Endodermal cell (in vitro differentiated cells): Measurements from ENCODE around the gene TRMT10A. TPM values are rescaled to one million over a fixed set of nuclear protein-coding genes. Genes with fewer than 3 reads are reported as not detected.

Experiments used
- DNase-seq: peaks from one replicate; pipeline ENCODE4 v3.0.0-alpha.2; 2017
- H3K27ac ChIP-seq: 2 replicates; pipeline ENCODE4 v1.5.1; 2013; ENCODE audit warnings: mild to moderate bottlenecking, low read depth, low read length, moderate library complexity
- H3K27me3 ChIP-seq: 2 replicates; pipeline ENCODE4 v1.6.1; 2013; ENCODE audit warnings: mild to moderate bottlenecking, low read length, moderate library complexity; ENCODE audit not compliant: insufficient read depth, control insufficient read depth, poor library complexity, severe bottlenecking
- H3K36me3 ChIP-seq: 2 replicates; pipeline ENCODE4 v1.7.0; 2013; ENCODE audit warnings: mild to moderate bottlenecking, low read length, moderate library complexity; ENCODE audit not compliant: control insufficient read depth, insufficient read depth
- H3K4me1 ChIP-seq: one replicate; pipeline ENCODE4 v1.7.0; 2013; ENCODE audit warnings: low read length; ENCODE audit not compliant: control insufficient read depth, insufficient read depth
- H3K4me3 ChIP-seq: 2 replicates; pipeline ENCODE4 v1.5.1; 2013; ENCODE audit warnings: mild to moderate bottlenecking, low read length, moderate library complexity
- H3K9ac ChIP-seq: 2 replicates; pipeline ENCODE4 v1.6.1; 2013; ENCODE audit warnings: mild to moderate bottlenecking, low read length, moderate library complexity; ENCODE audit not compliant: poor library complexity, severe bottlenecking; ENCODE audit errors: extremely low read depth
- H3K9me3 ChIP-seq: 2 replicates; pipeline ENCODE4 v1.6.1; 2013; ENCODE audit warnings: mild to moderate bottlenecking, low read length, moderate library complexity; ENCODE audit not compliant: control insufficient read depth
- H3K27ac Mint-ChIP-seq: 2 replicates; pipeline ENCODE4 v1.8.0; 2020; ENCODE audit warnings: mixed read lengths
- H3K27me3 Mint-ChIP-seq: 2 replicates; pipeline ENCODE4 v1.8.0; 2021; ENCODE audit warnings: mild to moderate bottlenecking, mixed read lengths; ENCODE audit not compliant: insufficient read depth
- H3K36me3 Mint-ChIP-seq: 2 replicates; pipeline ENCODE4 v1.8.0; 2020; ENCODE audit warnings: low read depth, mixed read lengths
- H3K4me1 Mint-ChIP-seq: 2 replicates; pipeline ENCODE4 v1.8.0; 2020; ENCODE audit warnings: mixed read lengths
- H3K4me3 Mint-ChIP-seq: 2 replicates; pipeline ENCODE4 v1.8.0; 2020; ENCODE audit warnings: mild to moderate bottlenecking, moderate library complexity, mixed read lengths
- H3K9me3 Mint-ChIP-seq: 2 replicates; pipeline ENCODE4 v1.8.0; 2020; ENCODE audit warnings: mild to moderate bottlenecking, mixed read lengths
- WGBS, 2 experiments: methylation state at CpG; one replicate each; pipeline versions ENCODE4 v1.1.5 to v1.1.7; 2013; ENCODE audit warnings: missing lambda C conversion rate in 2 of 2, mixed read lengths in 1 of 2; ENCODE audit not compliant: insufficient coverage in 1 of 2, insufficient read length in 1 of 2; 5-methylcytosine and 5-hydroxymethylcytosine counted together
- total RNA-seq, 2 donors: library from RNA; stranded (reverse); fragmentation: NEBNext Ultra II Directional in 1 of 2; extraction: Animal tissue kit (Norgen Biotek cat#: 25700) in 1 of 2; gene quantifications; 2 replicates in 1 of 2; 3 replicates in 1 of 2; pipeline ENCODE4 v1.2.1, GENCODE V29; 2021
- TF ChIP-seq, protein P1 (sequence below): fragments of 200-600 bp; sonication (generic); conservative IDR thresholded peaks from 2 replicates; pipeline ENCODE4 v1.5.0; 2021; ENCODE audit warnings: antibody characterized with exemption, mild to moderate bottlenecking

Gene TRMT10A
- total RNA-seq, 2 donors from 2014 or later, result 4.4 to 5.5 TPM

DNA sequence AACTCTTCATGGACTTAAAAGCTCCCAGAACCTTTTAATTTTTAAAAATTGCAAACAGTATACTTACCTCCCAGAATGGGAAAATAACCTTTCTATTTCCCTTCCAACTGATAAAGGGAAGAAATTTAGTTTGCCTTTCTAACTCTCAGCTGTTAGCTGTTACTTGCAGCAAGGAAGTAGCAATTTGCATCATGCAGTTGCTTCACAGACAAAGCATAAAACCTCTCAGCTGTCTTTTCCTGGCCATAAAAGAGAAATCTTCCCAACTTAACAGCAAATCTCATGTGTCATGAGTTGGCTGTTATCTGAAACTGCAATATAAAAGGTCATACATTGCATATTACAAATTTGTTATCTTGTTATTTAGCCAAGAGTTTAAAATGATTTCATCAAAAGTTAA, 34.6 kb downstream of the TRMT10A start:
- H3K4me3 ChIP-seq, result no peak overlapping the region
- DNase-seq, result no peak
- no peaks in the 10 kb centered on the region for H3K4me1 Mint-ChIP-seq
- no peak overlapping the region for H3K27ac Mint-ChIP-seq
- H3K9me3 ChIP-seq, result no peaks in the 10 kb centered on the region
- H3K9ac ChIP-seq, result no peak overlapping the region
- H3K27me3 ChIP-seq, result no peaks in the 10 kb centered on the region
- no peaks in the 10 kb centered on the region for H3K36me3 ChIP-seq
- no peak overlapping the region for H3K4me3 Mint-ChIP-seq
- H3K4me1 ChIP-seq, result no peaks in the 10 kb centered on the region
- TF ChIP-seq, protein P1, sequence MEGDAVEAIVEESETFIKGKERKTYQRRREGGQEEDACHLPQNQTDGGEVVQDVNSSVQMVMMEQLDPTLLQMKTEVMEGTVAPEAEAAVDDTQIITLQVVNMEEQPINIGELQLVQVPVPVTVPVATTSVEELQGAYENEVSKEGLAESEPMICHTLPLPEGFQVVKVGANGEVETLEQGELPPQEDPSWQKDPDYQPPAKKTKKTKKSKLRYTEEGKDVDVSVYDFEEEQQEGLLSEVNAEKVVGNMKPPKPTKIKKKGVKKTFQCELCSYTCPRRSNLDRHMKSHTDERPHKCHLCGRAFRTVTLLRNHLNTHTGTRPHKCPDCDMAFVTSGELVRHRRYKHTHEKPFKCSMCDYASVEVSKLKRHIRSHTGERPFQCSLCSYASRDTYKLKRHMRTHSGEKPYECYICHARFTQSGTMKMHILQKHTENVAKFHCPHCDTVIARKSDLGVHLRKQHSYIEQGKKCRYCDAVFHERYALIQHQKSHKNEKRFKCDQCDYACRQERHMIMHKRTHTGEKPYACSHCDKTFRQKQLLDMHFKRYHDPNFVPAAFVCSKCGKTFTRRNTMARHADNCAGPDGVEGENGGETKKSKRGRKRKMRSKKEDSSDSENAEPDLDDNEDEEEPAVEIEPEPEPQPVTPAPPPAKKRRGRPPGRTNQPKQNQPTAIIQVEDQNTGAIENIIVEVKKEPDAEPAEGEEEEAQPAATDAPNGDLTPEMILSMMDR, result no peak
- no peaks in the 10 kb centered on the region for H3K27me3 Mint-ChIP-seq
- H3K27ac ChIP-seq, result no peak overlapping the region
- H3K36me3 Mint-ChIP-seq, result no peaks in the 10 kb centered on the region
- no peaks in the 10 kb centered on the region for H3K9me3 Mint-ChIP-seq

GRCh38 chr4:99518601-99519295, 45.1 kb downstream of the TRMT10A start:
- Histone ChIP-seq H3K27me3 (no peaks in the 10 kb centered on the region), H3K36me3 (no peaks in the 10 kb centered on the region), H3K9me3 (no peaks in the 10 kb centered on the region), H3K9ac (no peak overlapping the region), H3K4me1 (no peaks in the 10 kb centered on the region), H3K4me3 (no peak overlapping the region), H3K27ac (no peak overlapping the region)
- H3K36me3 Mint-ChIP-seq, result no peaks in the 10 kb centered on the region
- no peaks in the 10 kb centered on the region for H3K27me3 Mint-ChIP-seq
- H3K4me1 Mint-ChIP-seq, result no peaks in the 10 kb centered on the region
- TF ChIP-seq, protein P1, result no peak
- no peak overlapping the region for H3K27ac Mint-ChIP-seq
- no peak overlapping the region for H3K4me3 Mint-ChIP-seq
- no peak for DNase-seq
- WGBS, 2 experiments, result 90 to 95% methylated on average over 2 to 6 of the region's 6 CpGs
- no peaks in the 10 kb centered on the region for H3K9me3 Mint-ChIP-seq

DNA sequence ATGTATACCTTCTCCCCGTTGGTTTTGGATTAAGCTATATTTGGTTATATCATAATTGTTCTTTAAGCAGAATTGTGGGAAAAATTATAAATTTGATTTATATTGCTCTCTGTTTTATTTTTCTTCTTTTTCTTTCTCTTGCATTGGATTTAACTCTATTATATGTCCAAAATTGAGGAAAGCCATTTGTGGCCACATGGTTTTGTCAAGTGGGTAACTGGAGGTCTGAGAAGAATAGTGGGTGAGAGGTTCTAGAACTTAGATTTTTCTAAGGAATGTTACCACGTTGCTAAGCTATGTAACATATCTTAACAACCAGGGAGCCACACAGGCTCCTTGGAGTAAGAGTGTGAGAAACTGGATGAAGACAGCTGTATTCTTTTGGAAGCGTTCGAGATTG, 53.1 kb downstream of the TRMT10A start, which contains the start of gene C4orf17:
C4orf17 (plus strand) TSS at position 301 of the 400 bp plus-strand sequence. CDS start 2,061 bp downstream, outside the sequence.
- H3K27me3 Mint-ChIP-seq, result no peaks in the 10 kb centered on the region
- no peak within 1 kb of the TSS for H3K27ac Mint-ChIP-seq

More for the DNA sequence above, 53.1 kb downstream of the TRMT10A start, which contains the start of gene C4orf17:
- H3K9me3 Mint-ChIP-seq, result no peaks in the 10 kb centered on the region
- 97 to 100% methylated on average over 1 to 3 of the region's 4 CpGs for WGBS, 2 experiments
- H3K27ac ChIP-seq, result no peak within 1 kb of the TSS
- H3K4me3 Mint-ChIP-seq, result no peak within 1 kb of the TSS
- no peaks in the 10 kb centered on the region for H3K36me3 ChIP-seq
- H3K9me3 ChIP-seq, result peaks cover 3% of the 10 kb centered on the region
- H3K27me3 ChIP-seq, result no peaks in the 10 kb centered on the region
- no peak for DNase-seq
- H3K4me3 ChIP-seq, result no peak within 1 kb of the TSS
- TF ChIP-seq, protein P1, result no peak
- no peaks in the 10 kb centered on the region for H3K4me1 ChIP-seq
- no peaks in the 10 kb centered on the region for H3K4me1 Mint-ChIP-seq
- H3K9ac ChIP-seq, result no peak within 1 kb of the TSS
- no peaks in the 10 kb centered on the region for H3K36me3 Mint-ChIP-seq
